Omental fat pad (tissue), 4 donors: ENCODE results near the gene SMAGP. TPM values are rescaled to one million over a fixed set of nuclear protein-coding genes. Genes with fewer than 3 reads are reported as not detected.
A peak's percentile ranks its signal among the peaks of the same experiment; 100 is the strongest.
"Not testable (repeated sequence)": the region's sequence is repeated elsewhere in the genome, so short reads cannot be mapped to it uniquely, and the experiment has no call there.

Experiments used
- ATAC-seq: fragments of 150-250 bp; one replicate; pipeline ENCODE4 v1.9.1; 2016; ENCODE audit warnings: mild to moderate bottlenecking, moderate library complexity; ENCODE audit not compliant: low FRiP score
- DNase-seq: peaks from one replicate; pipeline ENCODE4 v3.0.0-alpha.2; 2019; ENCODE audit warnings: low spot score
- CTCF ChIP-seq, 3 donors: fragments of 450-650 bp; IDR thresholded peaks; one replicate each; pipeline ENCODE4 v1.5.1; 2016 to 2017; ENCODE audit warnings: antibody characterized with exemption in 3 of 3, mild to moderate bottlenecking in 3 of 3, moderate library complexity in 2 of 3
- total RNA-seq, 4 donors: library from RNA; depleted of rRNA; stranded (reverse); fragments of >200 nt; gene quantifications; one replicate each; pipeline ENCODE4 v1.1.0, GENCODE V29; 2016

Gene SMAGP
- total RNA-seq, 4 donors from 2014 or later: 3.8 to 12.0 (median 7.0) TPM

- DNase-seq (no peak), ATAC-seq (peak; percentile 60)
- no peak for TF ChIP-seq CTCF (IDR thresholded peaks at IDR 0.05)
Observed at GRCh38 chr12:51270951-51271518, 820 bp upstream of the SMAGP start.

- peak; percentile 47 for ATAC-seq
- DNase-seq: no peak
- no peak for TF ChIP-seq CTCF (IDR thresholded peaks at IDR 0.05)
Observed at GRCh38 chr12:51269174-51270066, 795 bp downstream of the SMAGP start.

- no peak for ATAC-seq
- no peak for TF ChIP-seq CTCF (IDR thresholded peaks at IDR 0.05)
- DNase-seq: no peak
Observed at GRCh38 chr12:51265024-51265423, 5.2 kb downstream of the SMAGP start.

- DNase-seq (no peak), ATAC-seq (no peak)
- TF ChIP-seq CTCF (IDR thresholded peaks at IDR 0.05): no peak
Observed at GRCh38 chr12:51264297-51264696, 5.9 kb downstream of the SMAGP start.

- DNase-seq (no peak), ATAC-seq (no peak)
- TF ChIP-seq CTCF (IDR thresholded peaks at IDR 0.05): no peak
Observed at GRCh38 chr12:51263341-51263740, 6.9 kb downstream of the SMAGP start.

- no peak for ATAC-seq
- TF ChIP-seq CTCF (IDR thresholded peaks at IDR 0.05): no peak
- no peak for DNase-seq
Observed at GRCh38 chr12:51262758-51263177, 7.4 kb downstream of the SMAGP start.

GRCh38 chr12:51259600-51259999, 10.6 kb downstream of the SMAGP start:
- DNase-seq, ATAC-seq: not testable (repeated sequence)
